ENCODE measurements around the gene MVB12B. TPM values are rescaled to one million over a fixed set of nuclear protein-coding genes. Genes with fewer than 3 reads are reported as not detected.

The MVB12B gene
- total and polyA plus RNA-seq, 2 of the 4 experiments (the other 2 are of a cell fraction) = 2.0 to 4.0 TPM

DNA sequence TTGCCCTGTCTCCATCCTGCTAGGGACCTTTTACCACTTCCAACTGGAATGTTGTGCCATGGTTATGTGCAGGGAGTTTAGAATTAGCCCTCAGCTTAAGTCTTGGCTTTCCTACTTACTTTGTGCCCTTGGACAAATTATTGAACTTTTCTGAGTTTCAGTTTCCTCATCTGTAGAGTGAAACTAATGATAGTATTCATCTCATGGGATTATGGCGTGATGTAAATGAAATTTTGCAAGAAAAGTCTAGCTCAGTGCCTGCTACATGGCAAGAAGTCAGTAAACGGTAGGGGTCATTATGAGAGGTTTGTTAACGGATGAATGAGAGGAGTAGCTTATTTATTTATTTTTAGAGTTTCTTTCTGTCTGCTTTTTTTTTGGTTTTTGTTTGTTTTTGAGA, 1.8 kb downstream of the MVB12B start:
- Histone ChIP-seq H3K4me3 (ENCODE audit: insufficient read depth, low read depth, low read length) (no peak overlapping the region), H3K27ac (ENCODE audit: insufficient read depth, low read length) (no peak overlapping the region), H4K91ac (ENCODE audit: insufficient read depth, low read depth, low read length) (no peak overlapping the region), H3K4ac (ENCODE audit: low read depth, low read length) (no peak overlapping the region), H2BK5ac (ENCODE audit: low read depth, low read length, poor library complexity, severe bottlenecking) (no peak overlapping the region), H3K4me2 (ENCODE audit: low read depth, low read length) (no peak overlapping the region), H3K9me3 (ENCODE audit: control insufficient read depth, insufficient read depth, low read length) (peaks cover 3% of the 10 kb centered on the region), H3K23ac (ENCODE audit: low read depth, low read length) (0 out of 2 replicates have a peak overlapping the region, but pooled peaks have one; percentile 38), H2AK5ac (ENCODE audit: low read depth, low read length) (no peak overlapping the region), H2BK15ac (ENCODE audit: low read depth, low read length) (no peak overlapping the region), H2BK20ac (ENCODE audit: low read depth, low read length) (no peak overlapping the region), H3K4me1 (ENCODE audit: control insufficient read depth, insufficient read depth, low read length) (peaks cover 8% of the 10 kb centered on the region), H3K9me1 (ENCODE audit: insufficient read depth, low read length) (peaks cover 15% of the 10 kb centered on the region), H2BK120ac (ENCODE audit: low read depth, low read length) (no peak overlapping the region), H3K56ac (ENCODE audit: extremely low read depth, insufficient read depth, low read length) (no peak overlapping the region), H2AK9ac (replicated peaks; ENCODE audit: low read depth, low read length, poor library complexity) (no peak overlapping the region), H3K14ac (replicated peaks; ENCODE audit: low read depth, low read length) (no peak overlapping the region), H4K20me1 (ENCODE audit: insufficient read depth, low read length) (peaks cover 7% of the 10 kb centered on the region; the same call in 1 of the 2 replicates), H3K79me1 (ENCODE audit: low read depth in 1 of 2, low read length in 2 of 2) (peaks cover 17 to 44% of the 10 kb centered on the region in 2 experiments), H3K36me3 (ENCODE audit: control insufficient read depth, insufficient read depth, low read length) (no peaks in the 10 kb centered on the region), H4K5ac (ENCODE audit: low read depth, low read length) (no peak overlapping the region), H3K9ac (ENCODE audit: low read depth, low read length) (no peak overlapping the region), H2AFZ (replicated peaks; ENCODE audit: low read length, poor library complexity) (no peak overlapping the region), H3K18ac (ENCODE audit: low read depth, low read length) (no peak overlapping the region), H4K8ac (ENCODE audit: low read depth in 2 of 2, low read length in 2 of 2) (no peak overlapping the region), H3K27me3 (ENCODE audit: control insufficient read depth, insufficient read depth, low read length) (no peaks in the 10 kb centered on the region)
- no TSS peak for BruUV-seq (replicated peaks)
- CTCF ChIA-PET = interaction anchor here (0.5 to 1.9 kb wide), 3 partner anchors 10 to 903 kb away, joined by 4 to 7 read pairs (median 6); no protein-coding TSS in a partner anchor
- 64 to 100% methylated on average over 2 of the region's 3 CpGs for WGBS, 2 experiments (ENCODE audit: extremely low coverage in 2 of 2, insufficient read length in 1 of 2)
- ATAC-seq (ENCODE audit: low read depth) (no peak), DNase-seq (no peak)
- dilution Hi-C loops (cut with HindIII; ENCODE audit: low sequenced_read_pairs, unreplicated experiment) = no loop called here
- POLR2A ChIA-PET (ENCODE audit: unreplicated experiment) = no interaction called here
- no peak for TF ChIP-seq MAZ (IDR thresholded peaks at IDR 0.05; ENCODE audit: borderline replicate concordance, low read depth, low read length)
- TF ChIP-seq CTCF (conservative IDR thresholded peaks at IDR 0.05; ENCODE audit: low read depth, low read length) = no peak
- TF ChIP-seq CHD1 (IDR thresholded peaks at IDR 0.05; ENCODE audit: low read depth, low read length) = no peak
- no peak for TF ChIP-seq MAFK (IDR thresholded peaks at IDR 0.05; ENCODE audit: low read depth, low read length)
- no peak for TF ChIP-seq BHLHE40 (IDR thresholded peaks at IDR 0.05; ENCODE audit: low read depth, low read length)
- TF ChIP-seq MXI1 (IDR thresholded peaks at IDR 0.05; ENCODE audit: borderline replicate concordance, low read depth, low read length) = no peak
- no peak for TF ChIP-seq RFX5 (IDR thresholded peaks at IDR 0.05; ENCODE audit: low read depth, low read length)
- no peak for TF ChIP-seq NFE2L2 (IDR thresholded peaks at IDR 0.05; ENCODE audit: low read depth, low read length)
- no peak for TF ChIP-seq FOS (IDR thresholded peaks at IDR 0.05; ENCODE audit: low read depth, low read length)
- in situ Hi-C loops (cut with MboI; ENCODE audit: low sequenced_read_pairs) = no loop called here
- intact Hi-C loops (cut with micrococcal nuclease) = no loop called here
